ENCODE results near the gene DLAT. TPM values are rescaled to one million over a fixed set of nuclear protein-coding genes. Genes with fewer than 3 reads are reported as not detected.

DLAT gene
- total RNA-seq, 1 donor from 2014 or later = 36.7 TPM

- no peak for TF ChIP-seq CTCF (IDR thresholded peaks at IDR 0.05; ENCODE audit: unreplicated experiment)
- Mint-ChIP-seq H3K4me3 (ENCODE audit: low read depth) (peak overlapping the region; percentile 69), H3K27ac (no peak overlapping the region), H3K36me3 (ENCODE audit: insufficient read depth) (peaks cover 5% of the 10 kb centered on the region), H3K27me3 (peaks cover 19% of the 10 kb centered on the region), H3K9me3 (ENCODE audit: low read depth) (no peaks in the 10 kb centered on the region), H3K4me1 (ENCODE audit: low read depth) (peaks cover 26% of the 10 kb centered on the region)
- no peak for DNase-seq (ENCODE audit: low spot score, unreplicated experiment)
Measured at GRCh38 chr11:111978028-111978771, 47.0 kb upstream of the DLAT start.

GRCh38 chr11:111980062-111980461 lies 45.1 kb upstream of the DLAT start:
- H3K27me3 Mint-ChIP-seq = peaks cover 19% of the 10 kb centered on the region
- H3K4me3 Mint-ChIP-seq (ENCODE audit: low read depth) = no peak overlapping the region

GRCh38 chr11:111981270-111981669 lies 43.9 kb upstream of the DLAT start:
- peaks cover 15% of the 10 kb centered on the region for H3K27me3 Mint-ChIP-seq
- peaks cover 38% of the 10 kb centered on the region for H3K4me1 Mint-ChIP-seq (ENCODE audit: low read depth)
- H3K36me3 Mint-ChIP-seq (ENCODE audit: insufficient read depth) = peaks cover 8% of the 10 kb centered on the region
- no peak for TF ChIP-seq CTCF (IDR thresholded peaks at IDR 0.05; ENCODE audit: unreplicated experiment)
- no peaks in the 10 kb centered on the region for H3K9me3 Mint-ChIP-seq (ENCODE audit: low read depth)
- no peak overlapping the region for H3K4me3 Mint-ChIP-seq (ENCODE audit: low read depth)
- no peak for DNase-seq (ENCODE audit: low spot score, unreplicated experiment)
- peak overlapping the region; percentile 99 for H3K27ac Mint-ChIP-seq

More at GRCh38 chr11:111980062-111980461, 45.1 kb upstream of the DLAT start:
- H3K36me3 Mint-ChIP-seq (ENCODE audit: insufficient read depth) = no peaks in the 10 kb centered on the region
- TF ChIP-seq CTCF (IDR thresholded peaks at IDR 0.05; ENCODE audit: unreplicated experiment) = no peak
- no peaks in the 10 kb centered on the region for H3K9me3 Mint-ChIP-seq (ENCODE audit: low read depth)
- no peak for DNase-seq (ENCODE audit: low spot score, unreplicated experiment)
- H3K4me1 Mint-ChIP-seq (ENCODE audit: low read depth) = peaks cover 34% of the 10 kb centered on the region
- H3K27ac Mint-ChIP-seq = no peak overlapping the region

- H3K27me3 Mint-ChIP-seq = peaks cover 10% of the 10 kb centered on the region
- H3K36me3 Mint-ChIP-seq (ENCODE audit: insufficient read depth) = peaks cover 13% of the 10 kb centered on the region
- peak; percentile 81 for TF ChIP-seq CTCF (IDR thresholded peaks at IDR 0.05; ENCODE audit: unreplicated experiment)
- H3K4me3 Mint-ChIP-seq (ENCODE audit: low read depth) = peak overlapping the region; percentile 85
- DNase-seq (ENCODE audit: low spot score, unreplicated experiment) = peak; percentile 62
- no peaks in the 10 kb centered on the region for H3K9me3 Mint-ChIP-seq (ENCODE audit: low read depth)
- H3K27ac Mint-ChIP-seq = peak overlapping the region; percentile 99
- H3K4me1 Mint-ChIP-seq (ENCODE audit: low read depth) = peaks cover 34% of the 10 kb centered on the region
Measured at GRCh38 chr11:111982019-111982464, 43.2 kb upstream of the DLAT start.

GRCh38 chr11:111982541-111983186 lies 42.5 kb upstream of the DLAT start:
- Mint-ChIP-seq H3K27ac (peak overlapping the region; percentile 99), H3K9me3 (ENCODE audit: low read depth) (no peaks in the 10 kb centered on the region), H3K4me3 (ENCODE audit: low read depth) (peak overlapping the region; percentile 85), H3K36me3 (ENCODE audit: insufficient read depth) (peaks cover 14% of the 10 kb centered on the region), H3K4me1 (ENCODE audit: low read depth) (peaks cover 31% of the 10 kb centered on the region), H3K27me3 (peaks cover 7% of the 10 kb centered on the region)
- TF ChIP-seq CTCF (IDR thresholded peaks at IDR 0.05; ENCODE audit: unreplicated experiment) = no peak
- DNase-seq (ENCODE audit: low spot score, unreplicated experiment) = no peak
